Transverse colon (tissue), 4 donors: ENCODE results near the gene SEMA4G. TPM values are rescaled to one million over a fixed set of nuclear protein-coding genes. Genes with fewer than 3 reads are reported as not detected.

ENCODE experiments used
- DNase-seq: peaks from one replicate; pipeline ENCODE4 v3.0.0-alpha.2; 2019
- H3K27ac ChIP-seq, 4 donors: fragments of 200-600 bp; sonication (generic); 2 replicates each; pipeline ENCODE4 v1.5.1; 2016 to 2018; ENCODE audit warnings: inconsistent platforms in 4 of 4
- H3K27me3 ChIP-seq: fragments of 200-600 bp; sonication (generic); 2 replicates; pipeline ENCODE4 v1.5.1; 2017; ENCODE audit warnings: inconsistent platforms
- H3K36me3 ChIP-seq, 4 donors: fragments of 200-600 bp; sonication (generic); 2 replicates each; pipeline ENCODE4 v1.5.1; 2017 to 2019; ENCODE audit warnings: inconsistent platforms in 4 of 4
- H3K4me1 ChIP-seq, 4 donors: fragments of 200-600 bp; sonication (generic); 2 replicates each; pipeline ENCODE4 v1.5.1; 2017 to 2020; ENCODE audit warnings: inconsistent platforms in 4 of 4
- H3K4me3 ChIP-seq, 4 donors: fragments of 200-600 bp; sonication (generic); 1 replicate in 1 of 4; 2 replicates in 3 of 4; pipeline versions ENCODE4 v1.5.1 to v1.6.1; 2017 to 2019; ENCODE audit warnings: inconsistent platforms in 4 of 4
- H3K9me3 ChIP-seq, 2 donors: fragments of 200-600 bp; sonication (generic); 2 replicates each; pipeline ENCODE4 v1.5.1; 2017 to 2019; ENCODE audit warnings: inconsistent platforms in 2 of 2
- CTCF ChIP-seq, 5 experiments: fragments of 200-600 bp in 3 of 5; fragments of 450-650 bp in 2 of 5; sonication (generic) in 3 of 5; IDR thresholded peaks; 1 replicate in 2 of 5; 2 replicates in 3 of 5; pipeline ENCODE4 v1.5.1; 2016 to 2017; ENCODE audit warnings: antibody characterized with exemption in 5 of 5, inconsistent platforms in 3 of 5, mild to moderate bottlenecking in 2 of 5, moderate library complexity in 1 of 5
- EP300 ChIP-seq: sonication (generic); formaldehyde crosslinking; IDR thresholded peaks from one replicate; pipeline ENCODE4 v1.6.1; 2017; ENCODE audit warnings: antibody characterized with exemption, low read depth
- POLR2A ChIP-seq: fragments of 450-650 bp; IDR thresholded peaks from one replicate; pipeline ENCODE4 v1.6.1; 2016; ENCODE audit warnings: antibody characterized with exemption, mild to moderate bottlenecking, moderate library complexity
- POLR2AphosphoS5 ChIP-seq, 3 donors: sonication (generic); formaldehyde crosslinking; IDR thresholded peaks; one replicate each; pipeline ENCODE4 v1.6.1; 2016; ENCODE audit warnings: antibody characterized with exemption in 3 of 3
- WGBS, 2 donors: methylation state at CpG; one replicate each; pipeline ENCODE4 v1.1.5; 2018; ENCODE audit warnings: low coverage in 1 of 2; 5-methylcytosine and 5-hydroxymethylcytosine counted together
- in situ Hi-C, 4 donors: fragments of 200-750 bp; cut with MboI; loops; one replicate each; pipeline versions ENCODE4 v1.15.0 to v1.15.1; 2017; ENCODE audit warnings: low sequenced_read_pairs in 3 of 4, low pct_ligation_motif_present in 1 of 4, low pct_unique_long_range_greater_than_20kb in 1 of 4
- intact Hi-C: fragments of 100-400 bp; cut with DNase I; formaldehyde crosslinking; loops from one replicate; pipeline ENCODE4 v1.15.1; 2023; ENCODE audit warnings: low total_unique reads
- total RNA-seq, 4 donors: library from RNA; depleted of rRNA; stranded (reverse); fragments of >200 nt; gene quantifications; one replicate each; pipeline ENCODE4 v1.1.0, GENCODE V29; 2016

Gene SEMA4G
- total RNA-seq, 4 donors from 2014 or later: 94.0 to 221 (median 121) TPM

- intact Hi-C loops: no loop called here
- TF ChIP-seq EP300 (no peak), POLR2AphosphoS5 (IDR thresholded peaks at IDR 0.05) (no peak)
- peaks cover 0 to 11% (median 7%) of the 10 kb centered on the region in 4 donors for H3K4me1 ChIP-seq
- H3K36me3 ChIP-seq: peaks cover 0 to 8% (median 0%) of the 10 kb centered on the region in 4 donors
- H3K9me3 ChIP-seq: no peaks in the 10 kb centered on the region
- no peaks in the 10 kb centered on the region for H3K27me3 ChIP-seq
- no peak overlapping the region for H3K27ac ChIP-seq
- H3K4me3 ChIP-seq: no peak overlapping the region
- WGBS, 2 donors: 63 to 76% methylated on average over 3 of the region's 3 CpGs
- DNase-seq: no peak
- in situ Hi-C loops: no loop called here
Measured at GRCh38 chr10:100976906-100977305, 7.6 kb downstream of the SEMA4G start.

GRCh38 chr10:100977436-100977835 is 8.1 kb downstream of the SEMA4G start:
- H3K27me3 ChIP-seq: no peaks in the 10 kb centered on the region
- WGBS, 2 donors: 80 to 100% methylated on average over 1 to 6 of the region's 6 CpGs
- peaks cover 0 to 6% (median 1%) of the 10 kb centered on the region in 4 donors for H3K4me1 ChIP-seq
- in situ Hi-C loops: no loop called here
- no peak overlapping the region for H3K4me3 ChIP-seq
- intact Hi-C loops: no loop called here
- H3K36me3 ChIP-seq: peaks cover 0 to 8% (median 0%) of the 10 kb centered on the region in 4 donors
- H3K9me3 ChIP-seq: no peaks in the 10 kb centered on the region
- no peak overlapping the region for H3K27ac ChIP-seq
- TF ChIP-seq CTCF (IDR thresholded peaks at IDR 0.05) (no peak), EP300 (no peak)
- no peak for DNase-seq

DNA sequence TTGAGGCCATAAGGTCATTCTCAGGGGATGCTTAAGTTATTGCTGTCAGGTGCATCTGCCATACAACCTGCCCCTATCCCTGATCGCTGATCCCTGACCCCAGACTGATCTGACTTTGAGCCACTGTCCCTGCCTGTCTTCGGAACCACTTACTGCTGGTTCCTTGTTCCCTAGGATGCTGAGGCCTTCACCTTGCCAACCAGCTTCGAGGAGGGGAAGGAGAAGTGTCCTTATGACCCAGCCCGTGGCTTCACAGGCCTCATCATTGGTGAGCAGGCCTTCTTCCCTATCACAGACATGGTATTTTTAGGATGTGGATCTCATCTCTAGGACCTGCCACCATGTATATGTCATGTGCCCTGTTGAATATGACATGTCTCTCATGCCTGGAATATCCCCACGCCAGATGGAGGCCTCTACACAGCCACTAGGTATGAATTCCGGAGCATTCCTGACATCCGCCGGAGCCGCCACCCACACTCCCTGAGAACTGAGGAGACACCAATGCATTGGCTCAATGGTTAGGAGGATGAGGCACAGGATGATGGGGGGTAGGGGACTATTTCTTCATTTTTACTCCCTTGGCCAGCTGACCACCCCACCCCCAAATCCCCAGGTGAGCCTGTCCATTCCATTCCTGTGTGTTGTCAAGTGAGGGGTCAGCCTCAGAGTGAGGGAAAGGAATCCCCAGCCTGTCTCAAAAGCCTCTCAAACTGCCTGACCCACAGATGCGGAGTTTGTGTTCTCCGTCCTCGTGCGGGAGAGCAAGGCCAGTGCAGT is 9.0 kb downstream of the SEMA4G start:
- in situ Hi-C loops: no loop called here
- H3K4me3 ChIP-seq: no peak overlapping the region
- peaks cover 0 to 8% (median 0%) of the 10 kb centered on the region in 4 donors for H3K36me3 ChIP-seq
- no peak overlapping the region for H3K27ac ChIP-seq
- H3K4me1 ChIP-seq: no peaks in the 10 kb centered on the region
- TF ChIP-seq EP300 (no peak), POLR2A (no peak), CTCF (IDR thresholded peaks at IDR 0.05) (no peak), POLR2AphosphoS5 (IDR thresholded peaks at IDR 0.05) (no peak)
- H3K27me3 ChIP-seq: no peaks in the 10 kb centered on the region
- 93 to 97% methylated on average over 5 to 13 of the region's 13 CpGs for WGBS, 2 donors
- intact Hi-C loops: no loop called here
- DNase-seq: no peak
- H3K9me3 ChIP-seq: no peaks in the 10 kb centered on the region

DNA sequence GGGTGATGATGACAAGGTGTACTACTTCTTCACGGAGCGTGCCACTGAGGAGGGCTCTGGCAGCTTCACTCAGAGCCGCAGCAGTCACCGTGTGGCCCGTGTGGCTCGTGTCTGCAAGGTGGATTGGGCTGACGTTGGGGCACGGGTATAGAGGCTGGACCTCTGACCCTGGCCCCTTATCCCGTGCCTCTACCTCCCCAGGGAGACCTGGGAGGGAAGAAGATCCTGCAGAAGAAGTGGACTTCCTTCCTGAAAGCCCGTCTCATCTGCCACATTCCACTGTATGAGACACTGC is 9.5 kb downstream of the SEMA4G start:
- H3K9me3 ChIP-seq: no peaks in the 10 kb centered on the region
- TF ChIP-seq EP300: no peak
- no peak for TF ChIP-seq CTCF (IDR thresholded peaks at IDR 0.05)
- TF ChIP-seq POLR2A: no peak
- intact Hi-C loops: no loop called here
- in situ Hi-C loops: no loop called here
- H3K36me3 ChIP-seq: peaks cover 0 to 8% (median 0%) of the 10 kb centered on the region in 4 donors
- H3K27me3 ChIP-seq: no peaks in the 10 kb centered on the region
- H3K4me1 ChIP-seq: no peaks in the 10 kb centered on the region
- no peak overlapping the region for H3K4me3 ChIP-seq
- no peak for DNase-seq
- 85% methylated on average over 10 of the region's 10 CpGs; no CpG with 5 or more reads in 1 of the 2 donors for WGBS, 2 donors
- no peak overlapping the region for H3K27ac ChIP-seq
